Adrenal gland (tissue), 5 donors: ENCODE results near the gene ZNF581.

Experiments
- POLR2A ChIP-seq, 2 donors: fragments of 450-650 bp; IDR thresholded peaks; one replicate each; pipeline ENCODE4 v1.6.1; 2017; ENCODE audit warnings: antibody characterized with exemption in 2 of 2, mild to moderate bottlenecking in 2 of 2, moderate library complexity in 1 of 2
- TF ChIP-seq, protein P1 (sequence below), 6 experiments: fragments of 450-650 bp in 4 of 6; fragments of 200-600 bp in 2 of 6; sonication (generic) in 1 of 6; IDR thresholded peaks; 1 replicate in 5 of 6; 2 replicates in 1 of 6; pipeline versions ENCODE4 v1.5.1 to v1.8.0; 2016 to 2021; ENCODE audit warnings: antibody characterized with exemption in 6 of 6, mild to moderate bottlenecking in 2 of 6, moderate library complexity in 1 of 6
- donor health status: DM: no; HTN: no; CAD: no.

DNA sequence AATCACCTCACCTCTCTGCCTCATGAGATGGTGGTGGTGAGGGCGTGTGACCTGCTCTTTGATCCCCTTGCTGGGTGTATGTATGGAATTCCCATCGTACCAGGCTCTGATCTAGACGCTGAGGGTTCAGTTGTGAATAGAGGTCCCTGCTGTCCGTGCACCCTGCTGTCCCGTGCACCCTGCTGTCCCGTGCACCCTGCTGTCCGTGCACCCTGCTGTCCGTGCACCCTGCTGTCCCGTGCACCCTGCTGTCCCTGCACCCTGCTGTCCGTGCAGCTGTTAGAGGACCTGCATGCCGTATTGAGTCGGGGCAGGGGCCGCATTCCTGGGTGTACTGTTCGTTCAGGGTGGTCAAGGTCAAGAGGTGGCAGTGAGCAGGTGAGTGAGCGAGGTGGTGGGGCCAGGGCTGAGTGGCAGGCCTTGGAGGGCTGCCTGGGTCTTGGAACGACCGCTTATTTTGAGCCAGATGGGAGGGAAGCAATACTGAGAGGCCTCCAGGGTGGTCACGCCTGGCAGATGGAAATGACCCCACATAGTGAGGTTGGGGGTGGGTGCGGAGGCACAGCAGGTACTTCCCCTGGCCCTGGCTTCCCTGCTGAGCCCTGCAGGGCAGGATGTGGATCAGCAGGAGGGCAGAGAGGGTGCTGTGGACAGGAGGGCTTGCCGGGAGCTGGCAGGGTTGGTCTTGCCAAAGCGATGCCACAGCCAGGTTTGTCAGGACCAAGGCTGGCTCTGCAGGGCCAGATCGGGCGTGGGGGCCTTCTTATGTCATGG lies 27.0 kb downstream of the ZNF581 start:
- TF ChIP-seq, protein P1, sequence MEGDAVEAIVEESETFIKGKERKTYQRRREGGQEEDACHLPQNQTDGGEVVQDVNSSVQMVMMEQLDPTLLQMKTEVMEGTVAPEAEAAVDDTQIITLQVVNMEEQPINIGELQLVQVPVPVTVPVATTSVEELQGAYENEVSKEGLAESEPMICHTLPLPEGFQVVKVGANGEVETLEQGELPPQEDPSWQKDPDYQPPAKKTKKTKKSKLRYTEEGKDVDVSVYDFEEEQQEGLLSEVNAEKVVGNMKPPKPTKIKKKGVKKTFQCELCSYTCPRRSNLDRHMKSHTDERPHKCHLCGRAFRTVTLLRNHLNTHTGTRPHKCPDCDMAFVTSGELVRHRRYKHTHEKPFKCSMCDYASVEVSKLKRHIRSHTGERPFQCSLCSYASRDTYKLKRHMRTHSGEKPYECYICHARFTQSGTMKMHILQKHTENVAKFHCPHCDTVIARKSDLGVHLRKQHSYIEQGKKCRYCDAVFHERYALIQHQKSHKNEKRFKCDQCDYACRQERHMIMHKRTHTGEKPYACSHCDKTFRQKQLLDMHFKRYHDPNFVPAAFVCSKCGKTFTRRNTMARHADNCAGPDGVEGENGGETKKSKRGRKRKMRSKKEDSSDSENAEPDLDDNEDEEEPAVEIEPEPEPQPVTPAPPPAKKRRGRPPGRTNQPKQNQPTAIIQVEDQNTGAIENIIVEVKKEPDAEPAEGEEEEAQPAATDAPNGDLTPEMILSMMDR (IDR thresholded peaks at IDR 0.05): no peak
- TF ChIP-seq POLR2A (IDR thresholded peaks at IDR 0.05): no peak
